ENCODE measurements around the gene PCDHGA10.
A peak's percentile ranks its signal among the peaks of the same experiment; 100 is the strongest.
"Not testable (repeated sequence)": the region's sequence is repeated elsewhere in the genome, so short reads cannot be mapped to it uniquely, and the experiment has no call there.

PCDHGA10 gene

DNA sequence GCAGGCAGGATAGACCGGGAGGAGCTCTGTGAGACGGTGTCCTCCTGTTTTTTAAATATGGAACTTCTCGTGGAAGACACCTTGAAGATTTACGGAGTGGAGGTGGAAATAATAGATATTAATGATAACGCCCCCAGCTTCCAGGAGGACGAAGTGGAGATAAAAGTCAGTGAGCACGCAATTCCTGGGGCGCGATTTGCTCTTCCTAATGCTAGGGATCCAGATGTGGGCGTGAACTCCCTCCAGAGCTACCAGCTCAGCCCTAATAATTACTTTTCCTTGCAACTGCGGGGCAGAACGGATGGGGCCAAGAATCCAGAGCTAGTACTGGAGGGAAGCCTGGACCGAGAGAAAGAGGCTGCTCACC is 8.7 kb downstream of the PCDHGA10 start:
- DNase-seq = no peak

DNA sequence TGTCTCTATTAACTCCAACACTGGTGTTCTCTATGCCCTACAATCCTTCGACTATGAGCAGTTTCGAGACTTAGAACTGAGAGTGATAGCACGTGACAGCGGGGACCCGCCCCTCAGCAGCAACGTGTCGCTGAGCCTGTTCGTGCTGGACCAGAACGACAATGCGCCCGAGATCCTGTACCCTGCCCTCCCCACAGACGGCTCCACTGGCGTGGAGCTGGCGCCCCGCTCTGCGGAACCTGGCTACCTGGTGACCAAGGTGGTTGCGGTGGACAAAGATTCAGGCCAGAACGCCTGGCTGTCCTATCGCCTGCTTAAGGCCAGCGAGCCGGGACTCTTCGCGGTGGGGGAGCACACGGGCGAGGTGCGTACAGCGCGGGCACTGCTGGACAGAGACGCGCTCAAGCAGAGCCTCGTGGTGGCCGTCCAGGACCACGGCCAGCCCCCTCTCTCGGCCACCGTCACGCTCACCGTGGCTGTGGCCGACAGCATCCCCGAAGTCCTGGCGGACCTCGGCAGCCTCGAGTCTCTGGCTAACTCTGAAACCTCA is 10.0 kb downstream of the PCDHGA10 start:
- no peak for DNase-seq

DNA sequence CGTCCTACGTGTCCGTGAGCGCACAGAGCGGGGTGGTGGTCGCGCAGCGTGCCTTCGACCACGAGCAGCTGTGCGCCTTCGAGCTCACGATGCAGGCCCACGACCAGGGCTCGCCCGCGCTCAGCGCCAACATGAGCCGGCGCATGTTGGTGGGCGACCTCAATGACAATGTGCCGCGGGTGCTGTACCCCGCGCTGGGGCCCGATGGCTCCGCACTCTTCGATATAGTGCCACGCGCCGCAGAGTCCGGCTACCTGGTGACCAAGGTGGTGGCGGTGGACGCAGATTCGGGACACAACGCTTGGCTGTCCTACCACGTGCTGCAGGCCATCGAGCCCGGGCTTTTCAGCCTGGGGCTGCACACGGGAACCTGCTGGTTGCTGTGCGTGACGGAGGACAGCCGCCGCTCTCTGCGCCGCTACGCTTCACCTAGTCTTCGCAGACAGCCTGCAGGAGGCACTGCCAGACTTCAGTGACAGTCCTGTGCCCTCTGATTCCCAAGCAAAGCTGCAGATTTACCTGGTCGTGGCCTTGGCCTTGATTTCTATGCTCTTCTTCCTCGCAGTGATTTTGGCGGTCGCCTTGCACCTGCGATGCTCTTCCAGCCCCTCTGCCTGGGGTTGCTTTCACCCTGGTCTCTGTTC is 15.1 kb downstream of the PCDHGA10 start:
- DNase-seq = no peak

DNA sequence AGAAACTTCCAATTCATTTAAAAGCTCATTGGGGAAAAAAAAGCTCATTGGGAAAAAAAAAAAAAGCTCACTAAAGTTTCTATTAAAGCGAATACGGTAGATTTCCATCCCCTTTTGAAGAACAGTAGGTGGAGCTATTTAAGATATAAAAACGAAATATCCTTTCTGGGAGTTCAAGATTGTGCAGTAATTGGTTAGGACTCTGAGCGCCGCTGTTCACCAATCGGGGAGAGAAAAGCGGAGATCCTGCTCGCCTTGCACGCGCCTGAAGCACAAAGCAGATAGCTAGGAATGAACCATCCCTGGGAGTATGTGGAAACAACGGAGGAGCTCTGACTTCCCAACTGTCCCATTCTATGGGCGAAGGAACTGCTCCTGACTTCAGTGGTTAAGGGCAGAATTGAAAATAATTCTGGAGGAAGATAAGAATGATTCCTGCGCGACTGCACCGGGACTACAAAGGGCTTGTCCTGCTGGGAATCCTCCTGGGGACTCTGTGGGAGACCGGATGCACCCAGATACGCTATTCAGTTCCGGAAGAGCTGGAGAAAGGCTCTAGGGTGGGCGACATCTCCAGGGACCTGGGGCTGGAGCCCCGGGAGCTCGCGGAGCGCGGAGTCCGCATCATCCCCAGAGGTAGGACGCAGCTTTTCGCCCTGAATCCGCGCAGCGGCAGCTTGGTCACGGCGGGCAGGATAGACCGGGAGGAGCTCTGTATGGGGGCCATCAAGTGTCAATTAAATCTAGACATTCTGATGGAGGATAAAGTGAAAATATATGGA is 17.7 kb downstream of the PCDHGA10 start, which contains the start of gene PCDHGA12:
TSS of gene PCDHGA12 (plus strand) at position 176 of the 782 bp plus-strand sequence. CDS start at position 429, 253 bp downstream.
- peak; percentile 78 to 80 for DNase-seq

DNA sequence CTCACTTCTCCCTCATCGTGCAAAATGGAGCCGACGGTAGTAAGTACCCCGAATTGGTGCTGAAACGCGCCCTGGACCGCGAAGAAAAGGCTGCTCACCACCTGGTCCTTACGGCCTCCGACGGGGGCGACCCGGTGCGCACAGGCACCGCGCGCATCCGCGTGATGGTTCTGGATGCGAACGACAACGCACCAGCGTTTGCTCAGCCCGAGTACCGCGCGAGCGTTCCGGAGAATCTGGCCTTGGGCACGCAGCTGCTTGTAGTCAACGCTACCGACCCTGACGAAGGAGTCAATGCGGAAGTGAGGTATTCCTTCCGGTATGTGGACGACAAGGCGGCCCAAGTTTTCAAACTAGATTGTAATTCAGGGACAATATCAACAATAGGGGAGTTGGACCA is 18.5 kb downstream of the PCDHGA10 start:
- DNase-seq = peak in 1 of 2 donors; percentile 20

DNA sequence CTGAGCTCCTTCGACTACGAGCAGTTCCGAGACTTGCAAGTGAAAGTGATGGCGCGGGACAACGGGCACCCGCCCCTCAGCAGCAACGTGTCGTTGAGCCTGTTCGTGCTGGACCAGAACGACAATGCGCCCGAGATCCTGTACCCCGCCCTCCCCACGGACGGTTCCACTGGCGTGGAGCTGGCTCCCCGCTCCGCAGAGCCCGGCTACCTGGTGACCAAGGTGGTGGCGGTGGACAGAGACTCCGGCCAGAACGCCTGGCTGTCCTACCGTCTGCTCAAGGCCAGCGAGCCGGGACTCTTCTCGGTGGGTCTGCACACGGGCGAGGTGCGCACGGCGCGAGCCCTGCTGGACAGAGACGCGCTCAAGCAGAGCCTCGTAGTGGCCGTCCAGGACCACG is 19.5 kb downstream of the PCDHGA10 start:
- DNase-seq = not testable (repeated sequence)

DNA sequence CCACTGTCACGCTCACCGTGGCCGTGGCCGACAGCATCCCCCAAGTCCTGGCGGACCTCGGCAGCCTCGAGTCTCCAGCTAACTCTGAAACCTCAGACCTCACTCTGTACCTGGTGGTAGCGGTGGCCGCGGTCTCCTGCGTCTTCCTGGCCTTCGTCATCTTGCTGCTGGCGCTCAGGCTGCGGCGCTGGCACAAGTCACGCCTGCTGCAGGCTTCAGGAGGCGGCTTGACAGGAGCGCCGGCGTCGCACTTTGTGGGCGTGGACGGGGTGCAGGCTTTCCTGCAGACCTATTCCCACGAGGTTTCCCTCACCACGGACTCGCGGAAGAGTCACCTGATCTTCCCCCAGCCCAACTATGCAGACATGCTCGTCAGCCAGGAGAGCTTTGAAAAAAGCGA is 19.9 kb downstream of the PCDHGA10 start:
- not testable (repeated sequence) for DNase-seq

DNA sequence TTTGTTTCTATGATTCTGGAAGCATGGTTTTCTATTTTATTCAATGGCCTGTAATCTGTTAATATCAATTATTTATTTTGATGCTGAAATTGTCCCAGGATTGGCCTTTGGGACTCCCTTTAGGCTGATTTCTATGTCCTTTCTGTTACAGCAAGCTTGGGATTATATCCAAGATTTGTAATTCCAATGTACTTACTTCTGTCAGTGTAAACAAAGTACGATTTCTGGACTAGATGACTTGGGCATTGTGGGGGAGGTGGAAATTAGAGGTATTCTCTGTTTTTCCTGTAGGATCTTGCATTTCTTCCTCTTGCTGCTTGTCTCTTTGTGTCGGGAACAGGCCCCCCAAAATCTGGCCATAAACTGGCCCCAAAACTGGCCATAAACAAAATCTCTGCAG is 21.2 kb downstream of the PCDHGA10 start:
- DNase-seq = no peak

DNA sequence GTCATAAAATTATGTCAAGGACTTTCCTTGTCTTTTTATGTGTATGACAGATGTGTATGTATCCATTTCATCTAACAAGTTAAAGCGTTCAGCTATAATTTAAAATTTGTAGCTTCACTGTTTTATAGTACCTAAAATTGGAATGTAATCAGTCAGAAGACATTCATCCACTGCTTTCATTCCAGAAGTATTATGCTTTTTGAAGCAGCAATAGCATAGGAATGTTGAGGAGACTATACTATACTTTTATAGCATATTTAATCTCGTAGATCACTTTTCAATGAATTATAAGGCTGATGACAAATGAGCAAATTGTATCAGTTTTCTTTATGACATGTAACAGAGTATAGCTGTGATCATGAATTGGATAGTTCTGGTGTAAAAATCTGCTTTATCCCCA is 24.4 kb downstream of the PCDHGA10 start:
- DNase-seq = no peak

DNA sequence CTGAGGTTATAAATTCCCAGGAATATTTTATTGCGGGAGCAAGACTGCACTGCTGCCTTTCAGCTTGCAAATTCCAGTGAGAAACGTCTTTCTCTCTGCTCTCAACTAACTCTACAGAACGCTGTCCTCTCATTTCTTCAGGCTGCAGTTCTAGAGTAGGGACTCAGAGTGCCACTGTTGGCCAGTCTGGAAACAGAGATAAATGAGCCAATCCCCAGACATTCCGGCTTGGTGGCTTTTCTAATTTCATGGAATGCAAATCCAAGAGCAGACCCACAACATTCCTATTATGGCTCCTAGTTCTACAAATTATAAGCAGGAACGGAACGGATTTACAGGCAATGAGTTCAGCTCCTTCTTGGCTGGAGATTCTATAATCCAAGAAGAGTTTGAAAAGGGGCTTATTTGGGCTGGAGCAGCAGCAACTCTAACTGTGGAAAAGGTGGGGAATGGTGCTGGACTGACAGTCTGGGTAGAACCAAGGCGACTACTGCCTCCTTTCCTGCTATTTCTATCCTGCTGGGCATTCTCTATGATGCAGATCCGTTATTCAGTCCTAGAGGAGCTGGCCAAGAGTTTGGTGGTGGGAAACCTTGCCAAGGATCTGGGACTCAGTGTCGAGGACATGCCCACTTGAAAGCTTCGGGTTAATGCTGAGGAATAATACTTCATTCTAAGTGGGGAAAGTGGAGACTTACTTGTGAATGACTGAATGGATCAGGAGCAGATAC is 26.8 kb downstream of the PCDHGA10 start:
- no peak for DNase-seq

DNA sequence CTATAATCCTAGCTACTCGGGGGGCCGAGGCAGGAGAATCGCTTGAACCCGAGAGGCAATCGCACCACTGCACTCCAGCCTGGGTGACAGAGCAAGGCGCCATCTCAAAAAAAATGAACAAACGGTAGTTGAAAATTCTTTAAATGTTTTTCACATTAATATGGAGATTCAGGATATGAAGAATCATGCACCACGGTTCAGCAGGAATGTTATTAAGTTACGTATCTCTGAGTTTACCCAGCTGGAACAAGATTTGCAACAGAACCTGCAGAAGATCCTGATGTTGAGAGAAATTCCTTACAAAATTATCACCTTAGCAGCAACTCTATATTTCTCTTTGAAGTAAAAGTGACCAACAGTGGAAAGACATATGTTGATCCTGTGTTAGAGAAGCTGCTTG is 27.6 kb downstream of the PCDHGA10 start:
- DNase-seq = no peak

DNA sequence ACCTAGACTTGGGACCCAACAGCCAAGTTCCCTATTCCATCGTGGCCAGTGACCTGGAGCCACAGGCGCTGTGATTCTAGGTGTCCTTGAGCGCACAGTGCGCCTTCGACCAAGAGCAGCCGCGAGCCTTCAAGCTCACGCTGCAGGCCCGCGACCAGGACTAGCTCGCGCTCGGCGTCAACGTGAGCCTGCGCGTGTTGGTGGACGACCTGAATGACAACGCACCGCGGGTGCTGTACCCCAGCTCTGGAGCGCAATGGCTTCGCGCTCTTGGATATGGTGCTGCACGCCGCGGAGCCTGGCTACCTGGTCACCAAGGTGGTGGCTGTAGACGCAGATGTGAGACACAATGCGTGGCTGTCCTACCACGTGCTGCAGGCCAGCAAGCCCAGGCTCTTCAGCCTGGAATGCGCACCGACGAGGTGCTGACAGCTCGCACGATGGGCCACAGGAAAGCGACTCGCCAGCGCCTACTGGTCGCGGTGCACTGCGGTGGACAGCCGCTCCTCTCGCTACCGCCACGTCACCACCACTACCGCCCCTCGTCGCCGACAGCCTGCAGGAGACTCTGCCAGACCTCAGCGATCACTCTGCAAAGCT is 28.9 kb downstream of the PCDHGA10 start:
- no peak for DNase-seq

DNA sequence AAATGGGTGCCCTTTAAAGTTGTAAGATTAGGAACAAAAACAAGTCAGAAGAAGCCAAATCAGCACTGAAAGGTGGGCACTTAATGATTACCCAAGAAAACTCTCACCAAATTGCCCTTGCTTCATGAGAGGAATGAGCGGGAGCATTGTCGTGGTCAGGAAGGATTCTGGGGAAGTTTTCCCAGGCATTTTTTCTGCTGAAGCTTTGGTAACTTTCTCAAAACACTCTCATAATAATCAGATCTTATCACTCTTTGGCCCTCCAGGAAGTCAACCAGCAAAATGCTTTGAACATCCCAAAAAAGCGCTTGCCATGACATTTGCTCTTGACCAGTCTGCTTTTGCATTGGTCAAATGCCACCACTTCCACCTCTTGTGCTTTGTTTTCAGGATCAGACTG is 52.6 kb downstream of the PCDHGA10 start:
- DNase-seq = no peak

Measured in inflammatory macrophage (primary cell).